GM18502 (cell line): ENCODE data around the gene FAM193A.

ENCODE experiments used
- ATAC-seq: cut with Tn5 transposase; IDR thresholded peaks from one replicate; pipeline ENCODE4 v1.9.1; 2021; ENCODE audit warnings: mild to moderate bottlenecking; ENCODE audit not compliant: unreplicated experiment, poor library complexity

FAM193A gene

DNA sequence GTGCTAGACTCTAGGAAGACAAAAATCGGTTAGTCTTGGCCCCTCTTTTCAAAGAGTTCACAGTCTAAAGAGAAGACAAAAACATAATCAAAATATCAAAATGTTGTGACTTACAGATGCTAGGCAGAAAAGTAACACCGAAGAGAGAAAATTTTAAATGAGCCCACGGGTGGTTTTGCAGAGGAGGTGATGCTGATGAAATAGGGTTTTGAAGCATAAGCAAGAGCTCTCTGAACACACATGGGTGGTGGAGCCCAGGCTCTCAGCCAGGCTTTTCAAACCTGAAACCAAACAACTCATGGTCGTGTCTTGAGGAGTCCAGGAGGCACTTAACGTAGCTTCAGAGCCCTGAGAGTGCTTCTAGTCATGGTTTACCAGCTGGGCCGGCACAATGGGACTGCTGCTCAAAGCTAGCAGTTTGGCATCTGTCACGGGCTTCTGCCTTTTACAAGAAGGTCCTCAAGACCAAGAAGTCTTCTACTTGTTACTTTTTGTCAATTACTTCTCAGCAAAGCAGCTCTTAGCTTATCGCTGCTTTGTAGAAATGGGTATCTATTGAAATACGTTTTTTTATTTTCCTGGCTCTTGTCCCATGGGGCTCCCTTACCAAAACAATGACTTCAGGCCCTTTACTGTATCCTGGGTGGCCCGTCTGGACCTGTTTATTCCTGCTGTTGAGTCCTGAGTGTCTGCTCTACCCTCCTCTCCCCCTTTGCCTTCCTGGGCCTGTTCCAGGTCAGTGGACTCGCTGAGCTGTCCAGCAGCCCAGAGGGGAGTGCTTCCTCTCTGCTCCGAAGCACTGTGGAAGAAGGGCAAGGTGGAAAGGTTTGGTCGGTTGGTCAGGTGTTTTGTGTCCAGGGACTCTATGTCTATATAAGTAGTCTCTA lies 150.2 kb downstream of the FAM193A start:
- no peak for ATAC-seq

DNA sequence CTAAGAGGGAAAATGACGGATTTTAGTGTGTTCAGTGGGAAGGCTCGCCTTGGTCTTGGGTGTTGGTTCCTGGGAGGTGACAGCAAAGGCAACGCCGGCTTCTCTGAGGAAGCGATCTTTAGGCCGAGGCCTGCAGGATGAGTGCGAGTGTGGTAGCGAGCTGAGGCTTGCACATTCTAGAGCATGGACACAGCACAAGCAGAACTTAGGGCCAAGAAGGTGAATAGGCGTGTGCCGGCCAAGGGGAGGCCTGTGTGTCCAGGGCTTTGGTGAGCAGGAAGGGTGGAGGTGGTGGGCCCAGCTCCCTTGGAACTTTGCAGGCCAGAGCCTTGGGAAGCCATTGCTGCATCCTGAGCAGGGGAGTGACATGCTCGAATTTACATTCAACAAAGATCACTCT lies 151.8 kb downstream of the FAM193A start:
- ATAC-seq = no peak

DNA sequence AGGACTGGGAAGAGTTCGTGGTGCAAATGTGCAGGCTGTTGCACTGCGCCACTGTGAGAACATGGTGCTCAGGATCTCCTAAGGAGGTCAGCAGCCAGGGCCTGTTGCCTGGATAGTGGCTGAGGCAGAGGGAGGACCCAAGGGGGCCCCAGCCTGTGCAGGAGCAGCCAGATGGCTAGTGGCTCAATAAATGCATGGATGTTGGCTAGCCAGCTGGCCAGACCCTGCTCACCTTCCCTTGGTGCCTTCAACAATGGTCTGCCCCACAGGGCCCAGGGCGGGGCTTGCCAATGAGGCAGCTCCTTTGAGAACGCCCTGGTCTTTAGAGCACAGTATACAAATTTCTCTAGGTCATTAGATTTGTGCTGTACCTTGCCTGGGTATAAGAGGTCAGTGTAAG lies 152.2 kb downstream of the FAM193A start:
- no peak for ATAC-seq

DNA sequence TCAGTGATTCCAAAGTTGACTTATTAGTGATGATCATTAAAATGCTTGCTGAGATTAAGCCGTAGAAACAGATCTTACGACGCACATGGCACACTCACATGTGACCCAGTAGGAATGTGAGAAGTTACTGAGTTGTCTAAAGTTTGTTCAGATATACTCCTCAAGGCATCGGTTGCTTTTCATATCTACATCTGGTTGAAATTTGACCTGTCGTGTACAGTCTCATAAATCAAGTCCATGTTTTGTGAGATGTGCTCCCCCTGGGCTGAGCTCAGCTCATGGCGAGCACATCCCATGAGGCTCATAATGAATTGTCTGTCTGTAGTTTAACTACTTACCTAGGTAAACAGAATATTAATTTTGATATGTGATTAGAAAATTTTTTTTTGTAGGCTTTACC lies 152.7 kb downstream of the FAM193A start:
- ATAC-seq = no peak

DNA sequence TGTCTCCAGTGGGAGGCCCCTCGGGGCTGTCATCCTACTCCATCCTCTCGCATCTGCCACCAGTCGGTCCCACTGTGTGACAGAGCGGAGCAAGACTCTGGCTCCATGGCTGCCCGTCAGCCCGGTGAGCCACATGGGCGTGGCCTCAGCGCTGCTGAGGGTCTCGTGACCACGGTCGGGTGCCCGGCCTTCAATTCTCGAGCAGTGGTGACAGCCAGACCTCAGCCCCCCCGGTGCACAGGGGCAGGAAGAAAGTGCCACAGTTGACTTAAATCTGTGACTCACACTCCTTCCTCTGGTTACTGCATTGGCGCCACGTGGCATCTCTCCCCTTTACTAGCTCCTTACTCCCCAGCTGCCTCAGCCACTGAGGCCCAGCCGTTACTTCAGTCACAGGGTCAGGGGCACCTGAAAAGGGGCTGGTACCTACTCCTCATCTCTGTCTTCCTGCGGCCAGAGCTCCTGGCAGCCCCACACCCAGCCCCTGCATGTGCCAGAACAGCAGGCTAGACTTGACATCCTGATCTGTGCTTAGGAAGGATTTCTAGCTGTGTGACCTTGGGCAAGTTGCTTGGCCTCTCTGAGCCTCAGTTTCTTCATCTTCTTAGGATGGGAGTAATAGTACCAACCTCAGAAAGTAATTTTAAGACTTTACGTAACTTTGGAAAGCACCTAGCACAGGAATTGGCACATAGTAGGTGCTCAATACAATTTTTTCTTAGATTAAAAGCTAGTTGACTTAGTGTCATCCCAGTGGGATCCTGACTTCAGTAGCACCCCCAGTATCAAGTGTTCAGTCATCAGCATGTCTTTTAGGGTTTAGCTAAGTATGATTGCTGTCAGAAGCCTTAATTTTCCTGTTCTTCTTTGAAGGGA lies 153.6 kb downstream of the FAM193A start:
- ATAC-seq = peak; percentile 66

DNA sequence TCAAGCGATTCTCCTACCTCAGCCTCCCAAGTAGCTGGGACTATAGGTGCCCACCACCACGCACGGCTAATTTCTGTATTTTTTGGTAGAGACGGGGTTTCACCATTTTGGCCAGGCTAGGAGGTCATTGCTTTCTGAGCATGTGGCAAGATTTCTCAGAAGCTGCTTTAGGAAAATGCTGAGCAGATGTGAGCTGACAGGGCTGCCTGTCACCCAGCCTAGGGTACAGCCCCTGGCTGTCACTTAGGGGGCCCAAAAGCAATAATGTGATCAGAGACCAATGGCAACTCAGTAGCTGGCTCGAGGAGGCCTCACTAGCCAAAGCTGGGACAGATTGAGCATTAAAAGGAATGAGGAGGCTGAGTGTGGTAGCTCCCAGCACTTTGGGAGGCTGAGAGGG lies 154.9 kb downstream of the FAM193A start:
- ATAC-seq = no peak

DNA sequence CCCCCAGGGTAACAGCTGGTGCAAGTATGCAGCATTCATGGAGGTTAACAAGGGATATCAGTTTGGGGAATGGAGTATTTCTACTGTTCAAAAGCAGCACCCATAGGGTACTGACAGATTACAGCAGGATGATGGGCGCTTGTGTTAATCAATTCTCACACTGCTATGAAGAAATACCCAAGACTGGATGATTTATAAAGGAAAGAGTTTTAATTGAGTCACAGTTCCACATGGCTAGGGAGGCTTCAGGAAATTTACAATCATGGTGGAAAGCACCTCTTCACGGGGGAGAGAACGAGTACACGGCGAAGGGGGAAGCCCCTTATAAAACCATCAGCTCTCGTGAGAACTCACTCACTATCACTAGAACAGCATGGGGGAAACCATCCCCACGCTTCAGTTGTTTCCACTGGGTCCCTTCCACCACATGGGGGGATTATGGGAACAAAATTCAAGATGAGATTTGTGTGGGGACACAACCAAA lies 155.5 kb downstream of the FAM193A start:
- no peak for ATAC-seq

DNA sequence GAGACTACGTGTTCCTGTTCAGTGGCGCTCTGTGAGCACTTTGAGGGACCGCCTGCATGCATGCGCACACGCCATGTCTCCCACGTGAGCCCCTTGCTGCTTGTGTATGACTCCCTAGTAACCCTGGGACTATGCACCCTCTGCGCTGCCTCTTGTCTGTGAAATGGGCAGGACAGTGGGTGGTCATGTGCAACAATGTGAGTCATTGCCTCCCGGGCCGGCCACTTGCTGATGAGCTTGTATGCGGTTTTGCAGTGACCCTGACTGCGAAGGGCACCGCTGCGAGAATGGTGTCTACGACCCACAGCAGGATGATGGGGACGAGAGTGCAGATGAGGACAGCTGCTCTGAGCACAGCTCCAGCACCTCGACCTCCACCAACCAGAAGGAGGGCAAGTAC lies 158.2 kb downstream of the FAM193A start:
- ATAC-seq = no peak

DNA sequence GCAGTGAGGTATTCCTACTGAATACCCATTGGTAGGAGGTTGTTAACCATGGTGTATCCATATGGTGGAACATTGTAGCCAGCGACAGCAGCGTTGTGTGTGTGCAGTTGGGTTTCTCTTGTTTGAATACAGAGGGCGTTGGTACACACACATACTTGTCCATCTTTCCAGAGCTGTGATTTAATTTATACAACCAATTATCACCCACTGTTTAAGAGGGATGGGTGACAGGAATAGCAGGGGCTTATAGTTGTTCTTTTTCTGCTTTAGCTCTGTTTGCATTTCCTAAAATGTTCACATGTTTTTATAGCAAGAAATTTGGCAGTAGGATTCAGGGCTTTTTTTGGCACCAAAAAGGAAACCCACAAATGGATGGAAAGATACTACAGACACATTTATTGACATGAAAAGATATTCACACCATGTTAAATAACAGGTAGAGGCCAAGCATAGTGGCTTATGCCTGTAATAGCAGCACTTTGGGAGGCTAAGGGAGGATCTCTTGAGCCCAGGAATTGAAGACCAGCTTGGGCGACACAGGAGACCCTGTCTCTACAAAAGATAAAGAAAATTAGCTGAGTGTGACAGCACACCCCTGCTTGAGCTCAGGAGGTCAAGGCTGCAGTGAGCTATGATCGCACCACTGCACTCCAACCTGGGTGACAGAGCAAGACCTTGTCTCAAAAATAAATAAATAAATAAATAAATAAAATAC lies 159.1 kb downstream of the FAM193A start:
- ATAC-seq = no peak

DNA sequence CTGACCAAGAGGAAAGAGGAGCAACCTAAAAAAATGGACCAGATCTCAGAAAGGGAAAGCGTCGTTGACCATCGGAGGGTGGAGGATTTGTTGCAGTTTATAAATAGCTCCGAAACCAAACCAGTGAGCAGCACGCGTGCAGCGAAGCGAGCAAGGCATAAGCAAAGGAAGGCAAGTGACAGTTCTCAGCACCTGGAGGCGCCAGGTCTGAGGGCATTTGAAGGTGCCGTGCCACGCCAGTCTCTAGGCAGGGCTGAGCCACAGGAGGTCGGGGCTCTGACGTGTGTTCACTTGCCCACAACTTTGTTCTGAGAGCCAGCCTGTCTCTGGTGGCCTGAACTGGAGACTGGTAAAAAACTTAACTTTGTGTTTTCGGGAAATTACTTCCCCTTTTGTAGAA lies 160.0 kb downstream of the FAM193A start:
- ATAC-seq = peak; percentile 88

DNA sequence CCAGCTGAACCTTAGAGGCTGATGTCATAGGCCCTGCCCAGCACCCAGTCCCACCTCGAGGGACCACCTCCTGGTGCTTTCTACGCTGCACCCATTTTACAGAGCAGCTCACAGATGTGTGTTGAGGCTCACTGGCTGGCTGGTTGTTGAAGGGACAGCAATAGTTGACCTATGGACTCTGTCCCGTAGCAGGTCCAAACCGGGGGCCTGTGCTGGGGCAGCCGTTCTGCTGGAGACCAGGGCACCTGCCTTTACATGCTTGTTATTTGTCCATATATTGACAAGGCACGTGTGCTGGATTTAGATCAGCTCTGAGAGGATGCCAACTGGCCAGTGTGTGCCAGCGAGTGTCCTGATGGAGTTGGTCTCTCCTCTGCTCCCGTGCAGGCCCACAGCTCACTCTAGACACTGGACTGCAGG lies 161.6 kb downstream of the FAM193A start:
- no peak for ATAC-seq

DNA sequence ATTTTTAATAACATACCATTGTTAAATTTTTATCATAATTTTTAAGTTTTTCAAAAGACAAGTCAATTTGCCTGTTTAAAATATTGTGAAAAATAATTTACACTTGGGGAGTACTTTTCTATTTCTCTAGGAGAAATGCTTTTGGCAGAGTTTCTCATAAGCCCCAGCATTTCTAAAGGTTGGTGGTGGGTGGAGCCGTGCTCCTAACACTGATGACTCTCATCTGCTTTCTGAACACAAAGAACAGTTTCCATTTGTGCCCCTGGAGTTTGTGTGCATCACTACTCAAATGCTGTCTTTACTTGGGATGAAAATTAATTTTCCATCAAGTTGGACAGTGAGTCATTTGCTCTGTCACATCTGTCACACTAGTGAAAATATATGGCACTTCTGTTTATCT lies 162.1 kb downstream of the FAM193A start:
- no peak for ATAC-seq

DNA sequence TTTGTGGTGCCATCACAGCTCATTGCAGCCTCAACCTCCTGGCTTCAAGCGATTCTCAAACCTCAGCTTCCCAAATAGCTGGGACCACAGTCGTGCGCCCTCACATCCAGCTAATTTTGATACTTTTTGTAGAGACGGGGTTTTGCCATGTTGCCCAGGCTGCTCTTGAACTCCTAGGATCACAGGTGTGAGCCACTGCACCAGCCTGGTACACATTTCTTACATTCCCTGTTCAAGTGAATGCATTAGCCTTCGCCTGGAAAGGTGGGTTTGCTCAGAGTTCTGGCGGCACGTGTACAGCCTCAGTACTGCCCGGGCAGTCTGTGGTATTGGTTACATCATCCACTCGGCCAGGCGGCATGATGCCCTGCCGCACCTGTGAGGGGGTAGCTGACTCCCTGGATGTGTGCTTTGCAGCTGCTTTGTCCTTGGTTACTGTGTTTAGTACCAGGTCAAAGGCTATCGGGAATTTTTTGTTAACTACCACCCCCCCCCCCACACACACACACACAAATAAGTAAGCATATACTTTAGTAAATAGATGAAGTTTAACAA lies 162.6 kb downstream of the FAM193A start:
- ATAC-seq = no peak

DNA sequence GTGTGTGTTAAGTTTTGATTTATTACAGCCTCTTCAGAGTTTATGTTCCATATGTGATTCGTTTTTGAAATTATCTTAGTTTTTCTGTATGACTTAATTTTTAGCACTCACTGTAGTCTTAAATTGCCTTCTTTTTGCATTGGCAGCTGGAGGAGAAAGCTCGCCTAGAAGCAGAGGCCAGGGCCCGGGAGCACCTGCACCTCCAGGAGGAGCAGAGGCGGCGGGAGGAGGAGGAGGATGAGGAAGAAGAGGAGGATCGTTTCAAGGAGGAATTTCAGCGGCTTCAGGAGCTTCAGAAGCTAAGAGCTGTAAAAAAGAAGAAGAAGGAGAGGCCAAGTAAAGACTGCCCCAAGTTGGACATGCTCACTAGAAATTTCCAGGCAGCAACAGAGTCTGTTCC lies 163.1 kb downstream of the FAM193A start:
- no peak for ATAC-seq

DNA sequence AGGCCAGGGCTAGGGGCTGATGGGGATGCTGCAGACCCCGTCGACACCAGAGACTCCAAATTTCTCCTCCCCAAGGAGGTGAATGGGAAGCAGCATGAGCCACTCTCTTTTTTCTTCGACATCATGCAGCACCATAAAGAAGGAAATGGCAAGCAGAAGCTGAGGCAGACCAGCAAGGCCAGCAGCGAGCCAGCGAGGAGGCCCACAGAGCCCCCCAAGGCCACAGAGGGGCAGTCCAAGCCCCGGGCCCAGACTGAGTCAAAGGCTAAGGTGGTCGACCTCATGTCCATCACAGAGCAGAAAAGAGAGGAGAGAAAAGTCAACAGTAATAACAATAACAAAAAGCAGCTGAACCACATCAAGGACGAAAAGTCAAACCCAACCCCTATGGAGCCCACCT lies 163.6 kb downstream of the FAM193A start:
- no peak for ATAC-seq

DNA sequence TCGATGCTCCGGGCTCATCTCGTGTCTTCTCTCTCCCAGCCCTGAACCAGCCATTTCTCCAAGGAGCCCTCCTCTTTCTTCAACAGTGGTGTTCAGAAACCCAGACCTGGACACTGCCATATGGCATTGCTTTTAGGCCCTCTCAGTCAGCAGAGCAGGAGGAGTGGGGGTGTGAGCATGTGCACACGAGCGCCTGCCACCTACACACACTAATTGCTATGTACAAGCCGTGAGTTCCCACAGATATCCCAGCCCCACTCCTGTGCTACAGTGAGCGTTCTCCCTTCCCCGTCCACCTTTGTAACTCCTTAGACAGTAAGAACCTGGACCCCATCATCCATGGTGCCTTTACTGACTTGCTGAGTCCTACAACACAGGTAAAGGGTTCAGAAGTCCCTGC lies 165.9 kb downstream of the FAM193A start:
- no peak for ATAC-seq

DNA sequence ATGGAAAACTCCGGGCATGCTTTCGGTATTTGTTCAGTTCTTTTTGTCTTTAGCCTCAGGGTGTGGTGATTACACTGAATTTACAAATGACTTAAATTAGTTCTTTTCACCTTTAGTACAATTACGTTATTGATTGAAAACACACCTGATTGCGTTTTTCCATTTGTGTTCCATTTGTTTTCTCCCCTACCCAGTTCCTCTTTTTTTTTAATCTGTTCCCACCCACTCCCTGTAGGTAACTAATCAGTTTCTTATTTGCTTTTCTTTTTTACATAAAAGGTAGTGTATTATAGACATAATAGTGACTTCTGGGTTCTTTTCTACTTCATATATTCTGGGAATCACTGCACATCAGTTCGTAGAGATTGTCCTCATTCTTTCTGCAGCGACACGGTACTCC lies 166.3 kb downstream of the FAM193A start:
- ATAC-seq = no peak

DNA sequence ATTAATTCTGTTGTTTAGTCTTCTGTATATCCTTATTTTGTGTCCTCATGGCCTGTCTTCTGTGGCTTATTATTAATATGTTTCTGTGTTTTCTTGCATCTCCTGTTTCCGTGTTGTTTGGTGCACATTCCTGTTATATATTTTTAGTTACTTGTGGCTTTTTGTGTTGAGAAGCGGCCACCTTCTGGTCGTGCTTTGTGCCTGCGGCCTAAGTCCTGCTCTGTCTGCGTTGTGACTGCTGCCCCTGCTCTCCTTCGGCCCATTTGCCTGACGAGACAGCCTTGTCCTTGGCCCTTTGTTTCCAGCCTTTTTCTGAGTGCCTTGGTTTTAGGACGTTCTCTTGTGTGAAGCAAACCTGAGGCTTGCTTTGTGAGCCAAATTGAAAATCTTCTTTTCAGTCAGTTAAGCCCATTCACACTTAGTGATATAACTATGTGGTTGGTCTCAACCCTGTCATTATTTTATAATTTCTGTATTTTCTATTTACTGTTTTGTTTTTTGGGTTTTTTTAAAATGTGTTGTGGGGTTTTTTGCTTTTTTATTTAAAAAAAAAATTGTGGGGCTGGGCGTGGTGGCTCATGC lies 175.9 kb downstream of the FAM193A start:
- no peak for ATAC-seq

DNA sequence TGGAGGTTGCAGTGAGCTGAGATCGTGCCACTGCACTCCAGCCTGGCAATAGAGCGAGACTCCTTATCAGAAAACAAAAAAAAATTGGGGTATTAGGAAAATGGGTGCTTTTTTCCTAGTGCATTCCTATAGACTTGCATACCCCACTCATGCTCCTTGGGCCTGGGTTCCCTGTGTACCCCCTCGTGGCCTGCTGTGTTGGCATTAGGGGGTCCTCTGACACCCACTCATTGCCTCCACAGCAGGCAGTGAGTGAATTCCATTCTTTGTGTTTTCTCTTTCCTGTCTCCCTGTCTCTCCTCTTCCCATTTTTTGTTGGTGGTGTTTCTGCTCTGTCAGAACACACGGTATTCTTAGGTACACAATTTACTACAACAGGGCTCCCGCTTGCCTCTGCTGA lies 176.9 kb downstream of the FAM193A start:
- no peak for ATAC-seq
